Hematopoietic multipotent progenitor cell treated with erythropoietin and hydrocortisone succinate and interleukin-3 and kit ligand, for 15 days (in vitro differentiated cells): ENCODE results near the gene ARTN.

Experiments
- DNase-seq: peaks from one replicate; pipeline ENCODE4 v3.0.0-alpha.2; 2015; ENCODE audit warnings: low spot score

The ARTN gene

DNA sequence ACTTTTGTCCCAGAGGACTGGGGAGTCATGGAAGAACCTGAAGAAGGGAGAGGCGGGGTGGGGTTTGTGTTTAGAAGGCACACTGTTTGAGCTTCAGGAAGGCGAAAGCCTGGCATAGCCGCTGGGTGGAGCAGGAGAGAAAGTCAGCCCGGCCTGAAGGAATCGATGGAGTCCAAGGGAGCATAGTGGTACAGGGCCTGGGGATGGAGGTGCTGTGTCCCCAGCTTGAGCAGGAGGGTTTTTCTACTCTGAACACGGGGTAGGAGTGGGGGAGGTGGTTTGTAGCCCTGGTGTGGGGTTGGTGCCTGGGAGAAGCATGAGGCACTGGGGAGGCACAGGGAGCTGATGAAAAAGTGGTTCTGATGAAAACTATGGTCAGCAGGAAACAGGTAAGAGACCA, 53.1 kb downstream of the ARTN start:
- DNase-seq, result no peak
